ENCODE data around the gene UST.
"Not testable (repeated sequence)": the region's sequence is repeated elsewhere in the genome, so short reads cannot be mapped to it uniquely, and the experiment has no call there.

UST gene

DNA sequence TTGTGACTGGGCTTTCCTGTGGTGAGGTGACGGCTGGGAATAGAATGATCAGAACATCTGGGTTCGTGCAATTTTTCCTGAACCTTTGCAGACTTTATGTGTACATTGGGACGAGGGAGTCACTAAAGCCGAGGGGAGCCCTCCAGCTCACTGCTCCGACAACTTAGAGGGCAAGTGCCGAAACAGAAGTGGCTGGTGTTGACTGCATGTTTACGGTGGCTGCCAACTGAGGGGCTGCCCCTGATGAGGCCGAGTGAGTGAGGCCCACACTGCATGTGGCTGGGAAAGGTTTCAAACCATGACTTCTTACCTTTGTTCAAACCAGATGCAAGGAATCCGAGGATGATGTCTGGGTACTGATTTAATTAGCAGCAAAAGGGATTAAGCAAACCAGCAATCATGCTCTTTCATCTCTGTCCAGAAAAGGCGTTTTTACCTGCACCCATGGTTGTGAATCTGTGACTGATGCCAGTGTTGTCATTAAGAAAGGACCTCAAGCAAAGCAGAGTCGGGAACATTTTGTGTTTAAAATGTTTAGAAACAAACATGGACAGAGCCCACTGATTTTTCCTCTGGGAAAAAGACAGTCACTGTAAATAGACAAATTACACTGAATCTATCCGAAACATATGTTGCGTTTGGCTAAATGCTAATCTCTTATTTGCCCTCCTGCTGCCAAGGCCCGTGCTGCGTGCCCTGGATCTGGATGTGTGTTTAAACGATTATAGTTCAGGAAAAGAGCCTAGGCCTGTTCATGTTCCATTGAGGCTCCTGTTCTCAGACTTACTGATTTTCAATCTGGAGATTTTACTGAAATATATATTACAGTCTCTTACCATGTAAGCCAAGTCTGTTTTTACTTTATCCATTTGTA lies 105.1 kb downstream of the UST start:
- DNase-seq (ENCODE audit: low spot score) = no peak
- in situ Hi-C loops (cut with MboI; ENCODE audit: low pct_unique_long_range_greater_than_20kb, low sequenced_read_pairs, unreplicated experiment) = no loop called here
- TF ChIP-seq, protein P1, sequence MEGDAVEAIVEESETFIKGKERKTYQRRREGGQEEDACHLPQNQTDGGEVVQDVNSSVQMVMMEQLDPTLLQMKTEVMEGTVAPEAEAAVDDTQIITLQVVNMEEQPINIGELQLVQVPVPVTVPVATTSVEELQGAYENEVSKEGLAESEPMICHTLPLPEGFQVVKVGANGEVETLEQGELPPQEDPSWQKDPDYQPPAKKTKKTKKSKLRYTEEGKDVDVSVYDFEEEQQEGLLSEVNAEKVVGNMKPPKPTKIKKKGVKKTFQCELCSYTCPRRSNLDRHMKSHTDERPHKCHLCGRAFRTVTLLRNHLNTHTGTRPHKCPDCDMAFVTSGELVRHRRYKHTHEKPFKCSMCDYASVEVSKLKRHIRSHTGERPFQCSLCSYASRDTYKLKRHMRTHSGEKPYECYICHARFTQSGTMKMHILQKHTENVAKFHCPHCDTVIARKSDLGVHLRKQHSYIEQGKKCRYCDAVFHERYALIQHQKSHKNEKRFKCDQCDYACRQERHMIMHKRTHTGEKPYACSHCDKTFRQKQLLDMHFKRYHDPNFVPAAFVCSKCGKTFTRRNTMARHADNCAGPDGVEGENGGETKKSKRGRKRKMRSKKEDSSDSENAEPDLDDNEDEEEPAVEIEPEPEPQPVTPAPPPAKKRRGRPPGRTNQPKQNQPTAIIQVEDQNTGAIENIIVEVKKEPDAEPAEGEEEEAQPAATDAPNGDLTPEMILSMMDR (IDR thresholded peaks at IDR 0.05; ENCODE audit: extremely low read depth, insufficient read depth, missing control alignments) = no peak

- no peak for DNase-seq (ENCODE audit: low spot score)
- TF ChIP-seq, protein P1 (IDR thresholded peaks at IDR 0.05; ENCODE audit: extremely low read depth, insufficient read depth, missing control alignments) = no peak
- in situ Hi-C loops (cut with MboI; ENCODE audit: low pct_unique_long_range_greater_than_20kb, low sequenced_read_pairs, unreplicated experiment) = no loop called here
Measured at GRCh38 chr6:148852688-148853087, 105.9 kb downstream of the UST start.

- in situ Hi-C loops (cut with MboI; ENCODE audit: low pct_unique_long_range_greater_than_20kb, low sequenced_read_pairs, unreplicated experiment); DNase-seq (ENCODE audit: low spot score): not testable (repeated sequence)
Measured at GRCh38 chr6:148853113-148853512, 106.3 kb downstream of the UST start.

- no peak for DNase-seq (ENCODE audit: low spot score)
- TF ChIP-seq, protein P1 (IDR thresholded peaks at IDR 0.05; ENCODE audit: extremely low read depth, insufficient read depth, missing control alignments) = no peak
- in situ Hi-C loops (cut with MboI; ENCODE audit: low pct_unique_long_range_greater_than_20kb, low sequenced_read_pairs, unreplicated experiment) = no loop called here
Measured at GRCh38 chr6:148854096-148854495, 107.3 kb downstream of the UST start.

DNA sequence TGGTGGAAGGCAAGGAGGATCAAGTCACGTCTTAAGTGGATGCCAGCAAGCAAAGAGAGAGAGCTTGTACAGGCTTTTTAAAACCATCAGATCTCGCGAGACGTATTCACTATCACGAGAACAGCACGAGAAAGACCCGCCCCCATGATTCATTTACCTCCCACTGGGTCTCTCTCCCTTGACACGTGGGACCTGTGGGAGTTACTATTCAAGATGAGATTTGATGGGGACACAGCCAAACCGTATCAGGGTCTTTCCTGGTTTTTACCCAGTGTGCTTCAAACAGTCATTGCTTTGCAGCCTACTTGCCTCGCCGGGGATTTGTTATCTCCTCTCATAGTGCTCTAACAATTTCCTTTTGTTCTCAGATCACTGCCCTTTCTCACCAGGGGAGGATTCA lies 108.2 kb downstream of the UST start:
- TF ChIP-seq, protein P1 (IDR thresholded peaks at IDR 0.05; ENCODE audit: extremely low read depth, insufficient read depth, missing control alignments) = no peak
- in situ Hi-C loops (cut with MboI; ENCODE audit: low pct_unique_long_range_greater_than_20kb, low sequenced_read_pairs, unreplicated experiment) = no loop called here
- no peak for DNase-seq (ENCODE audit: low spot score)

DNA sequence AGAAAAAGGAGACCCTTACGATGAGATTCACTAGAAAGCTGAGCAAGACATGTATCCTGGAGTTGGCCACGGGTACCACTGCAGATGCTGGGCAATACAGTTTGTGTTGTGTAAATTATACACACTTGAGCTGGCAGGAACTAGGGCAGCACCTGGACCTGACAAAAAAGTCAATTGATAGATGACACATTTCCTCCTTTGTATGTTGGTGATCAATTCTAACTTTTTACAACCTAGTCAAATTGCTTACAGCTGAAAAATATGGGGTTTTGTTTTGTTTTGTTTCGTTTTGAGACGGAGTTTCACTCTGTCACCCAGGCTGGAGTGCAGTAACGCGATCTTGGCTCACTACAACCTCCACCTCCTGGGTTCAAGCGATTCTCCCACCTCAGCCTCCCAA lies 108.9 kb downstream of the UST start:
- TF ChIP-seq, protein P1 (IDR thresholded peaks at IDR 0.05; ENCODE audit: extremely low read depth, insufficient read depth, missing control alignments) = no peak

GRCh38 chr6:148857798-148858390 lies 111.1 kb downstream of the UST start:
- in situ Hi-C loops (cut with MboI; ENCODE audit: low pct_unique_long_range_greater_than_20kb, low sequenced_read_pairs, unreplicated experiment) = no loop called here
- TF ChIP-seq, protein P1 (IDR thresholded peaks at IDR 0.05; ENCODE audit: extremely low read depth, insufficient read depth, missing control alignments) = no peak
- DNase-seq (ENCODE audit: low spot score) = no peak

More for the DNA sequence above, 108.9 kb downstream of the UST start:
- DNase-seq (ENCODE audit: low spot score) = no peak
- in situ Hi-C loops (cut with MboI; ENCODE audit: low pct_unique_long_range_greater_than_20kb, low sequenced_read_pairs, unreplicated experiment) = no loop called here

DNA sequence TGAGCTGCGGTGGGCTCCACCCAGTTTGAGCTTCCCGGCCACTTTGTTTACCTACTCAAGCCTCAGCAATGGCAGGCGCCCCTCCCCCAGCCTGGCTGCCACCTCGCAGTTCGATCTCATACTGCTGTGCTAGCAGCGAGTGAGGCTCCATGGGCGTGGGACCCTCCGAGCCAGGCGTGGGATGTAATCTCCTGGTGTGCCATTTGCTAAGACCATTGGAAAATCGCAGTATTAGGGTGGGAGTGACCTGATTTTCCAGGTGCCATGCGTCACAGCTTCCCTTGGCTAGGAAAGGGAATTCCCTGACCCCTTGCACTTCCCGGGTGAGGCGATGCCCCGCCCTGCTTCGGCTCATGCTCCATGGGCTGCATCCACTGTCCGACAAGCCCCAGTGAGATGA lies 117.3 kb downstream of the UST start:
- DNase-seq (ENCODE audit: low spot score); in situ Hi-C loops (cut with MboI; ENCODE audit: low pct_unique_long_range_greater_than_20kb, low sequenced_read_pairs, unreplicated experiment): not testable (repeated sequence)
